HG02588 (cell line): ENCODE measurements around the gene EIF4A2.
A peak's percentile ranks its signal among the peaks of the same experiment; 100 is the strongest.
"Not testable (repeated sequence)": the region's sequence is repeated elsewhere in the genome, so short reads cannot be mapped to it uniquely, and the experiment has no call there.

Source experiments
- ATAC-seq: cut with Tn5 transposase; IDR thresholded peaks from one replicate; pipeline ENCODE4 v1.9.1; 2021; ENCODE audit warnings: mild to moderate bottlenecking, moderate library complexity; ENCODE audit not compliant: unreplicated experiment

Gene EIF4A2

DNA sequence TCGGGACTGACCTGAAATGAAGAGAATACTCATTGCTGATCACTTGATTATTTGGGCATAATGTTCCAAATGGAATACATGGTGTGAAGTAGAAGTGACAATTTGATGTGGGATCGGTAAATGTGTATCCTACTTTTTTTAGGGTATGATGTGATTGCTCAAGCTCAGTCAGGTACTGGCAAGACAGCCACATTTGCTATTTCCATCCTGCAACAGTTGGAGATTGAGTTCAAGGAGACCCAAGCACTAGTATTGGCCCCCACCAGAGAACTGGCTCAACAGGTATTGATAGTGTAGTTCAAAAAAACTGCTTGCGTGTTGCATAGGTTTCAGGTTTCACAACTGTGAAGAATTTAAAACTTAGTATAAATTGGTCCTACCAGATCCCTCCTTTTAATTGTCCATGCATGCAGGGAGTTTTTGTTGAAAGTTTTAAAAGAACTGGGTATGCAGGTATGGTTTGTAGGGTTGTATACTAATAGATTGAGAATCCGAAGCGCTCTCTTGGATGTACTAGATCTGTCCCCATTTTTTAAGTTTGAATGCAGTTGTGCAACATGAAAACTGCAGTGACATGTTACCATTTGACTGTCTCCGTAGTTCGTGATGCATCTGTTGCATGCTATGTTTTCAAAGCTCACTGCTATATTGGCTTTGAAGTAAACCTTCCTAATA is 1.6 kb downstream of the EIF4A2 start:
- no peak for ATAC-seq

- no peak for ATAC-seq
Measured at GRCh38 chr3:186785495-186786018, 2.2 kb downstream of the EIF4A2 start.

DNA sequence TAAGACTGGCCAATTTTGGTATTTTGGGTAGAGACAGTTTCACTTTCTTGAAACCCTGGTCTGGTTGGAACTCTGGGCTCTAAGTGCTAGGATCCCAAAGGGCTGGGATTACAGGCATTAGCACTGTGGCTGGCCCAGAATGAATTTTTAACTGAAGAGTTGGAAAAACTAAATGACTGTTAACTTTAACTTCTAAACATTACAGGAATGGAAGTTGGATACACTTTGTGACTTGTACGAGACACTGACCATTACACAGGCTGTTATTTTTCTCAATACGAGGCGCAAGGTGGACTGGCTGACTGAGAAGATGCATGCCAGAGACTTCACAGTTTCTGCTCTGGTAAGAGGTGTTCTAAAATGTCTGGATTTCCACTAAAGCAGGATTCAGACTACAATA is 3.5 kb downstream of the EIF4A2 start:
- no peak for ATAC-seq

DNA sequence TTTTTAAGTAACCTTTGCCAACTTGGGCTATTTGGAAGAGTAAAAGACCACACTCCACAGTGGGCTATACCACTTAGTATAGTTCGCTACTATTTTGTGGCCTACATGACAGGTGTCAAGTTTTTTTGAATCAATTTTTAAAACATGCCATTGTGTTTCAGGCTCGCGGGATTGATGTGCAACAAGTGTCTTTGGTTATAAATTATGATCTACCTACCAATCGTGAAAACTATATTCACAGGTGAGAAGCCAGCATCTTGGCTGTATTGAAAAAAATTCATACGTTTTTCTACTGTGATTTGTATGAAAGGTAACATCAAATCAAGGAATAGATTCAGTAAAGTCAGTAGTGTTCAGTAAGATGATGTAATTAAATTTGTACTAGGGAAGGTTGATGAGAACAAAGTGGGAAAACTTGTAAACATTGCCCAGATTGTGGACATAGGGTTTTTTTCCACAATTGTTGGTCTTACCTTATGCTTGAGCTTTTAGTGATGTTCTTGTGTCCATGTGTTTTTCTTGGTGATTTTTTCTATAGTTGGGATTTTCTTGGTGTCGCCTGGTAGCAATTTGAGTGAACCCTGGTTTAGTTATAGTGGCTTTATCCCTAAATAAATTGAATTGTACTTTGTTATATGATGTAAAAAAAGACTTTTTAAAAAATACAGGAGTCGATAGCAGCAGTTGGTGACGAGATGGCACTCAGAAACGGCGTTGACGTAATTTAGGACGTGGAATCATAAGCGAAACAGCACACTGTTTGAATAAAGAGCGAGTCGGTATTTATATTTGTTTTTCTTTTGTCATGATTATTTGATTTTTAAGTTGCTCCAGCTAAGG is 4.5 kb downstream of the EIF4A2 start:
- no peak for ATAC-seq

GRCh38 chr3:186788482-186789370 is 5.3 kb downstream of the EIF4A2 start:
- no peak for ATAC-seq

DNA sequence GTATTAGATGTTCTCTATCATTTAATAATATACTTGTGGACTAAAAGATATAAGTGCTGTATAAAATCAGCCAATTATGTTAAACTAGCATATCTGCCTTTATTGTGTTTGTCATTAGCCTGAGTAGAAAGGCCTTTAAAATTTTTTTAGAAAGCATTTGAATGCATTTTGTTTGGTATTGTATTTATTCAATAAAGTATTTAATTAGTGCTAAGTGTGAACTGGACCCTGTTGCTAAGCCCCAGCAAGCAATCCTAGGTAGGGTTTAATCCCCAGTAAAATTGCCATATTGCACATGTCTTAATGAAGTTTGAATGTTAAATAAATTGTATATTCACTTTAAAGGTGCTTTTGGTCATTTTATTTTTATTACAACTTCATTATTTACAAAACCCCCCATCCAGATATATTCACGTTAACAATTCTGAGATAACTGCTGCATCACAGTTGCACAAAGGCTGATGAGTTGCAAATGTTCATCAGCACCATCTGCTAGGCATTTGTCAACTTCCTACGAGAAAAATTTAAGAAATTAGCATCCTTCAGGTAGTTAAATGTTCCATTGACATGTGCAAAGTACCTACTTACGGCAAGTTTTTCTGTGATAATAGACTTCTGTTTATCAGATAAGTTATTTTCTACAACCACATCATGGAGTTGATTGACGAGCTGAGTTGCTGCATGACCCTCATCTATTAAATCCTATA is 6.3 kb downstream of the EIF4A2 start:
- ATAC-seq, result no peak

- no peak for ATAC-seq
Measured at GRCh38 chr3:186790261-186790981, 7.0 kb downstream of the EIF4A2 start.

DNA sequence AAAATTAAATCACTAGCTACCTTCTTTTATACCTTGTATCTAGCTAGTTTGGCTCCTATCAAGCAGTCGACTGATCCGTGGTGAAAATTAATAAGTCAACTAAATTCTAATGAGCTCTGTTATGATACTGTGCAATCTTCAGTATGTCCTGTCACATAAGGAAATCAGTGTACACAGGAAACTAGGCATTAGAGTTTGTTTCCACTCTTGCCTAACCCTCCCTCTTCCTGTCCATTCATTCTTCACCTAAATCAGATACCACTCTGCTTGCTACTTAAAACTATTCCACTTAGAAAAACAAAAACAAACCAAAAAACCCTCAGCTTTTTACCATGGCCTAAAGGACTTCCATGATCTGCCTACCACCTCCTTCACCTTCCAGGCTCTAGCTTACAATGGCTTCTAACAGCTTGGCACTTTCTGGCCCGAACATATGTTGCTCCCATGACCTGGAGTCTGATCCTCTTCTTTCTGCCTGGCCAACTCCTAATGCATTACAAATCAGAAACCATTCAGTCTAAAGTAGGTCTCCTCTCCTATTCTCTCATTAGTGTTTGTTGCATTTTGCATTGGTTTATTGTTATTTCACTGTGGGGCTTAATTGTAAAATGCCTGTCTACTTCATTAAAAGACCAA is 15.0 kb downstream of the EIF4A2 start:
- ATAC-seq, result no peak

DNA sequence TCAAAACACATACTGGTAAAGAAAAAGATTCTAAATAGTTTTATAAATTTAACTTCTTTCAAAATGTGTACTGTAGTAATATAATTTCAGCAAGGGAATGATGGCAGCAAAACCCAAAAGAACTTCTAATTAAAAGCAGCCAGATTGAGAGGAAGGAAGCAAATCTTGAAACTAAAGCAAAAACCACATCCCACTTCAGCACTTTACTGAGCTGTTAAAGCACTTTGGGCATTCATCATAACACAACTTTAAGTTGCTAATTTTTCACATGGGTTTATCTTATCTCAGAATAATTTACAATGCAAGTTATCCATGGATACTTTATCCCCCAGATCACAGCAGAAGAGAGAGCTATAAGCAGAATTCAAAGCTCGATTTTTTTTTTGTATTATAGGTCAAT is 16.9 kb downstream of the EIF4A2 start:
- no peak for ATAC-seq

DNA sequence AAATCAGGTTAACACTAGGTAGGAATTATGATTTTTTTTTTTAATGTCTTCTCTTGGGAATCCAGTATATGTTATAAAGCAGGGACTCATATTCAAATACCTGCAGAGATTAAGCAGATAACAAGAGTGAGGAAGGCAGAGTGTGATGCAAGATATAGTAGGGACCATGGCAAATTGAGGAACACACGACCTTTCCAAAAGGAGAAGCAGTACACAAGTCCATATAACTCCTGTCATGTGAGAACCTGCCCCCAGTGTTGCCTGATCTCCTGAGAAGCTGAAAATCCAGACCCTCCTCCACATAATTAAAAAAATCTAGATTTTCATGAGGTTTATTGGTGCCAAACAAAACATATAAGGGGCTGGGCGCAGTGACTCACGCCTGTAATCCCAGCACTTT is 19.3 kb downstream of the EIF4A2 start:
- ATAC-seq, result no peak

GRCh38 chr3:186803447-186803846 is 20.1 kb downstream of the EIF4A2 start:
- not testable (repeated sequence) for ATAC-seq

- peak; percentile 96 for ATAC-seq
Measured at GRCh38 chr3:186806089-186807055, 23.0 kb downstream of the EIF4A2 start, which contains the start of gene RFC4. Gene RFC4 (minus strand): TSS chr3:186806482. CDS start chr3:186804713, 1,769 bp downstream.

DNA sequence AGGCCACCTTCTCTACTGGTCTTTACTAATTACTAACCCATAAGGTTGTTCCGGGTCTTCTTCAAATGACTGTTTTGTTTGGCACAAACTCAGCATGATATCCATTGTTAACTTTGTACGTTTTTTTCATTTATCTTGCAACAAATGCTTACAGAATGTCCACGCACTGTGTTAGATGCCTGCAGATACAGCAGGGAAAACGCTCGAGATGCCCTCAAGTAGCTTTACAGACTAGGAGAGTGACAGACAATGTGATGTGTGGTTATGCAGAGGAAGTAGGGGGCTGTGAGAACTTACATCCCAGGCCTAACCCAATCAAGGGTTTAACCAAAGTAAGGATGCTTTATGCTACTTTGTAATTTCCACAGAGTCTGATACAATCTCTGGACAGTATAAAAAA is 23.9 kb downstream of the EIF4A2 start:
- no peak for ATAC-seq

GRCh38 chr3:186810336-186810996 is 27.1 kb downstream of the EIF4A2 start:
- no peak for ATAC-seq

GRCh38 chr3:186811313-186811712 is 27.9 kb downstream of the EIF4A2 start:
- ATAC-seq, result not testable (repeated sequence)

- ATAC-seq, result no peak
Measured at GRCh38 chr3:186814100-186814499, 30.7 kb downstream of the EIF4A2 start.

GRCh38 chr3:186815435-186815834 is 32.1 kb downstream of the EIF4A2 start:
- ATAC-seq, result no peak

GRCh38 chr3:186818516-186818915 is 35.1 kb downstream of the EIF4A2 start:
- no peak for ATAC-seq
